IMR-90 (cell line): ENCODE data around the gene SLC25A21. TPM values are rescaled to one million over a fixed set of nuclear protein-coding genes. Genes with fewer than 3 reads are reported as not detected.

Experiments
- ATAC-seq: fragments of 200-7000 bp; cut with Tn5 transposase; 2 replicates; pipeline ENCODE4 v1.9.1; 2020; ENCODE audit warnings: low read depth, mild to moderate bottlenecking, moderate library complexity
- BruUV-seq: library from RNA; stranded (reverse); fragments of 400-500 nt; replicated peaks from 2 replicates; lab custom pipeline; 2021; lab: Mats Ljungman, UMichigan
- CTCF ChIA-PET: fragments of 300-600 bp; formaldehyde crosslinking; extraction: SDS; loops from one replicate; lab custom pipeline; 2021; ENCODE audit warnings: antibody characterized with exemption; lab: Yijun Ruan, JAX
- POLR2A ChIA-PET: fragments of 300-600 bp; sonication (Branson Sonifier 250); formaldehyde crosslinking; loops from one replicate; lab custom pipeline; 2022; ENCODE audit warnings: antibody characterized with exemption; ENCODE audit not compliant: unreplicated experiment; lab: Charles Lee
- DNase-seq: peaks from one replicate; pipeline ENCODE4 v3.0.0; 2013
- H2AFZ ChIP-seq: replicated peaks from 2 replicates; pipeline ENCODE3; 2013; ENCODE audit warnings: low read length, mild to moderate bottlenecking; ENCODE audit not compliant: poor library complexity
- H2AK5ac ChIP-seq: 2 replicates; pipeline ENCODE4 v1.6.1; 2013; ENCODE audit warnings: low read depth, low read length, inconsistent platforms
- H2AK9ac ChIP-seq: replicated peaks from 2 replicates; pipeline ENCODE3; 2013; ENCODE audit warnings: mild to moderate bottlenecking, low read depth, low read length, moderate library complexity; ENCODE audit not compliant: poor library complexity
- H2BK120ac ChIP-seq: 2 replicates; pipeline ENCODE4 v1.6.1; 2013; ENCODE audit warnings: low read depth, low read length, inconsistent platforms
- H2BK15ac ChIP-seq: 3 replicates; pipeline ENCODE4 v1.6.1; 2013; ENCODE audit warnings: low read depth, low read length, inconsistent platforms
- H2BK20ac ChIP-seq: 2 replicates; pipeline ENCODE4 v1.6.1; 2013; ENCODE audit warnings: low read depth, mild to moderate bottlenecking, inconsistent platforms, low read length, moderate library complexity
- H2BK5ac ChIP-seq: 2 replicates; pipeline ENCODE4 v1.6.1; 2013; ENCODE audit warnings: mild to moderate bottlenecking, low read depth, low read length, inconsistent platforms; ENCODE audit not compliant: poor library complexity, severe bottlenecking
- H3K14ac ChIP-seq: replicated peaks from 2 replicates; pipeline ENCODE4 v1.6.1; 2013; ENCODE audit warnings: low read depth, low read length, inconsistent platforms
- H3K18ac ChIP-seq: 2 replicates; pipeline ENCODE4 v1.6.1; 2013; ENCODE audit warnings: low read depth, low read length, control low read depth
- H3K23ac ChIP-seq: 2 replicates; pipeline ENCODE4 v1.6.1; 2013; ENCODE audit warnings: low read depth, low read length, inconsistent platforms
- H3K27ac ChIP-seq: 2 replicates; pipeline ENCODE4 v1.5.1; 2013; ENCODE audit warnings: mild to moderate bottlenecking, control low read depth, low read length; ENCODE audit not compliant: insufficient read depth
- H3K27me3 ChIP-seq: 2 replicates; pipeline ENCODE4 v1.6.1; 2013; ENCODE audit warnings: low read length; ENCODE audit not compliant: control insufficient read depth, insufficient read depth
- H3K36me3 ChIP-seq: 2 replicates; pipeline ENCODE4 v1.6.1; 2013; ENCODE audit warnings: low read length, mixed read lengths; ENCODE audit not compliant: control insufficient read depth, insufficient read depth
- H3K4ac ChIP-seq: 2 replicates; pipeline ENCODE4 v1.6.1; 2013; ENCODE audit warnings: low read depth, low read length, inconsistent platforms
- H3K4me1 ChIP-seq: 2 replicates; pipeline ENCODE4 v1.6.1; 2013; ENCODE audit warnings: low read length, mixed read lengths; ENCODE audit not compliant: control insufficient read depth, insufficient read depth
- H3K4me2 ChIP-seq: 2 replicates; pipeline ENCODE4 v1.6.1; 2013; ENCODE audit warnings: low read depth, mild to moderate bottlenecking, control low read depth, low read length, moderate library complexity
- H3K4me3 ChIP-seq: 2 replicates; pipeline ENCODE4 v1.5.1; 2013; ENCODE audit warnings: low read depth, mild to moderate bottlenecking, control low read depth, low read length, moderate library complexity; ENCODE audit not compliant: insufficient read depth
- H3K56ac ChIP-seq: 2 replicates; pipeline ENCODE4 v1.6.1; 2013; ENCODE audit warnings: low read length, inconsistent platforms; ENCODE audit not compliant: insufficient read depth; ENCODE audit errors: extremely low read depth
- H3K79me1 ChIP-seq, 2 experiments: 2 replicates each; pipeline ENCODE4 v1.6.1; 2013; ENCODE audit warnings: low read length in 2 of 2, inconsistent platforms in 1 of 2, low read depth in 1 of 2
- H3K9ac ChIP-seq: 2 replicates; pipeline ENCODE4 v1.6.1; 2013; ENCODE audit warnings: low read depth, low read length, control low read depth
- H3K9me1 ChIP-seq: 2 replicates; pipeline ENCODE4 v1.6.1; 2013; ENCODE audit warnings: low read length, inconsistent platforms; ENCODE audit not compliant: insufficient read depth
- H3K9me3 ChIP-seq: 2 replicates; pipeline ENCODE4 v1.6.1; 2013; ENCODE audit warnings: low read length; ENCODE audit not compliant: control insufficient read depth, insufficient read depth
- H4K20me1 ChIP-seq: 2 replicates; pipeline ENCODE4 v1.6.1; 2013; ENCODE audit warnings: low read length, inconsistent platforms; ENCODE audit not compliant: insufficient read depth
- H4K5ac ChIP-seq: 2 replicates; pipeline ENCODE4 v1.6.1; 2013; ENCODE audit warnings: mild to moderate bottlenecking, low read depth, low read length, control low read depth
- H4K8ac ChIP-seq, 2 experiments: 2 replicates each; pipeline ENCODE4 v1.6.1; 2013; ENCODE audit warnings: low read depth in 2 of 2, low read length in 2 of 2, control low read depth in 1 of 2, inconsistent platforms in 1 of 2
- H4K91ac ChIP-seq: 2 replicates; pipeline ENCODE4 v1.6.1; 2013; ENCODE audit warnings: low read depth, low read length, inconsistent platforms; ENCODE audit not compliant: insufficient read depth
- BHLHE40 ChIP-seq: fragments of 150-350 bp; IDR thresholded peaks from 2 replicates; pipeline ENCODE4 v1.6.1; 2016; ENCODE audit warnings: mild to moderate bottlenecking, low read depth, low read length
- CEBPB ChIP-seq: IDR thresholded peaks from 2 replicates; pipeline ENCODE4 v1.6.1; 2012; ENCODE audit warnings: low read depth, low read length, improper control_type of control experiment
- CHD1 ChIP-seq: IDR thresholded peaks from 2 replicates; pipeline ENCODE4 v1.6.1; 2012; ENCODE audit warnings: low read depth, low read length, improper control_type of control experiment
- FOS ChIP-seq: fragments of 150-350 bp; IDR thresholded peaks from 2 replicates; pipeline ENCODE4 v1.6.1; 2016; ENCODE audit warnings: low read depth, low read length
- MAFK ChIP-seq: IDR thresholded peaks from 2 replicates; pipeline ENCODE4 v1.6.1; 2012; ENCODE audit warnings: low read depth, low read length, improper control_type of control experiment
- MAZ ChIP-seq: IDR thresholded peaks from 2 replicates; pipeline ENCODE4 v1.6.1; 2012; ENCODE audit warnings: low read depth, mild to moderate bottlenecking, low read length, improper control_type of control experiment, moderate library complexity, borderline replicate concordance
- MXI1 ChIP-seq: IDR thresholded peaks from 2 replicates; pipeline ENCODE4 v1.6.1; 2012; ENCODE audit warnings: low read depth, mild to moderate bottlenecking, low read length, moderate library complexity, borderline replicate concordance
- NFE2L2 ChIP-seq: fragments of 150-350 bp; IDR thresholded peaks from 2 replicates; pipeline ENCODE4 v1.6.1; 2016; ENCODE audit warnings: low read depth, mild to moderate bottlenecking, low read length
- POLR2A ChIP-seq: IDR thresholded peaks from 2 replicates; pipeline ENCODE4 v1.6.1; 2012; ENCODE audit warnings: mild to moderate bottlenecking, low read depth, low read length
- RAD21 ChIP-seq: IDR thresholded peaks from 2 replicates; pipeline ENCODE4 v1.6.1; 2012; ENCODE audit warnings: low read length, improper control_type of control experiment
- RCOR1 ChIP-seq: IDR thresholded peaks from 2 replicates; pipeline ENCODE4 v1.6.1; 2012; ENCODE audit warnings: mild to moderate bottlenecking, low read length, improper control_type of control experiment; ENCODE audit not compliant: insufficient replicate concordance
- RFX5 ChIP-seq: IDR thresholded peaks from 2 replicates; pipeline ENCODE4 v1.8.0; 2012; ENCODE audit warnings: low read depth, mild to moderate bottlenecking, low read length, moderate library complexity
- SMC3 ChIP-seq: fragments of 150-350 bp; IDR thresholded peaks from 2 replicates; pipeline ENCODE4 v1.6.1; 2016; ENCODE audit warnings: low read depth, mild to moderate bottlenecking, antibody characterized with exemption, low read length, moderate library complexity
- WGBS, 2 experiments: methylation state at CpG; one replicate each; pipeline versions ENCODE4 v1.1.5 to v1.1.7; 2013; ENCODE audit warnings: missing lambda C conversion rate in 2 of 2; ENCODE audit not compliant: insufficient read length in 1 of 2; ENCODE audit errors: extremely low coverage in 2 of 2; 5-methylcytosine and 5-hydroxymethylcytosine counted together
- dilution Hi-C: fragments of 300-500 bp; cut with HindIII; formaldehyde crosslinking; loops from one replicate; pipeline ENCODE4 v1.14.3; 2018; ENCODE audit warnings: low sequenced_read_pairs; ENCODE audit not compliant: unreplicated experiment
- in situ Hi-C: fragments of 300-500 bp; cut with MboI; formaldehyde crosslinking; loops from 3 replicates; pipeline ENCODE4 v1.14.3; 2019; ENCODE audit warnings: low sequenced_read_pairs, inconsistent platforms, mixed read lengths
- intact Hi-C: fragments of 100-400 bp; cut with micrococcal nuclease; formaldehyde crosslinking; loops from 2 replicates; pipeline ENCODE4 v1.10.0; 2022
- polyA plus RNA-seq, 3 experiments: library from polyadenylated mRNA; depleted of rRNA; stranded (reverse); fragments of >200 nt; gene quantifications; 2 replicates each; pipeline ENCODE4 v1.2.3, GENCODE V29; 2012; ENCODE audit warnings: low replicate concordance in 1 of 3
- total RNA-seq: library from RNA; depleted of rRNA; stranded (reverse); fragments of >200 nt; gene quantifications from 2 replicates; pipeline ENCODE4 v1.2.3, GENCODE V29; 2012
- TF ChIP-seq, protein P1 (sequence below): fragments of 150-350 bp; IDR thresholded peaks from 2 replicates; pipeline ENCODE4 v1.6.1; 2017; ENCODE audit warnings: mild to moderate bottlenecking, antibody characterized with exemption, low read length, low read depth
- TF ChIP-seq, protein P2 (sequence below): fragments of 150-350 bp; IDR thresholded peaks from 2 replicates; pipeline ENCODE4 v1.6.1; 2016; ENCODE audit warnings: low read depth, mild to moderate bottlenecking, low read length, moderate library complexity, borderline replicate concordance
- TF ChIP-seq, protein P3 (sequence below): conservative IDR thresholded peaks from 2 replicates; pipeline ENCODE4 v1.5.1; 2012; ENCODE audit warnings: mild to moderate bottlenecking, low read depth, low read length, improper control_type of control experiment

SLC25A21 gene
- total and polyA plus RNA-seq, 2 of the 4 experiments (the other 2 are of a cell fraction) = 0.62 to 0.90 TPM

DNA sequence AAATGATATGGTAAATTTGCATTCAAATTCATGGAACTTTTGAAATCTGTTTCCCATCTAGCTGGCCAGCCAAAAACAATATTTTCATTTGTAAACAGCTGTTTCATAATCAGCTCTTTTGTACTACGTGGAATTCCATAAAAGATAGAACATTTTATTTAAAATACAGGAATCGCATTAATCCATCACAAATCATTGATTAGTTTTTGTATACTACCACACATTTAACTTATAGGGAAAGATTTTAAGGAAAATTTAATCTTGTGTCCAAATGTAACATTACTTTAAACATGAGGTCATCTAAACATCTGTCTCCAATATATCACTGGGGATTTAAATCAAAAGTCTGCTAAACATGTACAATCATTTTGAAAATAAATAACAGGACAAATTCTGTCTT, 33.5 kb downstream of the SLC25A21 start:
- no peak overlapping the region for H2BK5ac ChIP-seq
- H2BK20ac ChIP-seq = no peak overlapping the region
- H4K5ac ChIP-seq = no peak overlapping the region
- H3K9ac ChIP-seq = no peak overlapping the region
- no peak overlapping the region for H2AK5ac ChIP-seq
- no CpG with 5 or more reads among the region's 2 CpGs for WGBS, 2 experiments
- no peak overlapping the region for H3K56ac ChIP-seq
- no peaks in the 10 kb centered on the region for H3K79me1 ChIP-seq
- DNase-seq (no peak), ATAC-seq (no peak)
- peaks cover 2% of the 10 kb centered on the region for H3K4me1 ChIP-seq
- no peak overlapping the region for H3K14ac ChIP-seq
- dilution Hi-C loops (no loop called here), intact Hi-C loops (no loop called here), in situ Hi-C loops (no loop called here)
- no peak overlapping the region for H3K18ac ChIP-seq
- H2AFZ ChIP-seq = no peak overlapping the region
- H4K8ac ChIP-seq = no peak overlapping the region
- no peak overlapping the region for H3K23ac ChIP-seq
- no peak overlapping the region for H3K4me3 ChIP-seq
- BruUV-seq = no TSS peak
- no peaks in the 10 kb centered on the region for H4K20me1 ChIP-seq
- H2AK9ac ChIP-seq = no peak overlapping the region
- no peak overlapping the region for H3K27ac ChIP-seq
- H3K4ac ChIP-seq = no peak overlapping the region
- no peaks in the 10 kb centered on the region; the same call in 1 of the 2 replicates for H3K9me1 ChIP-seq
- H2BK120ac ChIP-seq = no peak overlapping the region
- no peak overlapping the region for H2BK15ac ChIP-seq
- H3K9me3 ChIP-seq = no peaks in the 10 kb centered on the region
- no peak for TF ChIP-seq CEBPB
- no peak for TF ChIP-seq MXI1
- TF ChIP-seq BHLHE40 = no peak
- TF ChIP-seq RFX5 = no peak
- no peak for TF ChIP-seq SMC3
- no peak for TF ChIP-seq RCOR1
- TF ChIP-seq CHD1 = no peak
- no peak for TF ChIP-seq FOS
- TF ChIP-seq, protein P1, sequence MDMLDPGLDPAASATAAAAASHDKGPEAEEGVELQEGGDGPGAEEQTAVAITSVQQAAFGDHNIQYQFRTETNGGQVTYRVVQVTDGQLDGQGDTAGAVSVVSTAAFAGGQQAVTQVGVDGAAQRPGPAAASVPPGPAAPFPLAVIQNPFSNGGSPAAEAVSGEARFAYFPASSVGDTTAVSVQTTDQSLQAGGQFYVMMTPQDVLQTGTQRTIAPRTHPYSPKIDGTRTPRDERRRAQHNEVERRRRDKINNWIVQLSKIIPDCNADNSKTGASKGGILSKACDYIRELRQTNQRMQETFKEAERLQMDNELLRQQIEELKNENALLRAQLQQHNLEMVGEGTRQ = no peak
- no peak for TF ChIP-seq NFE2L2
- TF ChIP-seq MAFK = no peak
- no peak for TF ChIP-seq RAD21
- TF ChIP-seq, protein P2, sequence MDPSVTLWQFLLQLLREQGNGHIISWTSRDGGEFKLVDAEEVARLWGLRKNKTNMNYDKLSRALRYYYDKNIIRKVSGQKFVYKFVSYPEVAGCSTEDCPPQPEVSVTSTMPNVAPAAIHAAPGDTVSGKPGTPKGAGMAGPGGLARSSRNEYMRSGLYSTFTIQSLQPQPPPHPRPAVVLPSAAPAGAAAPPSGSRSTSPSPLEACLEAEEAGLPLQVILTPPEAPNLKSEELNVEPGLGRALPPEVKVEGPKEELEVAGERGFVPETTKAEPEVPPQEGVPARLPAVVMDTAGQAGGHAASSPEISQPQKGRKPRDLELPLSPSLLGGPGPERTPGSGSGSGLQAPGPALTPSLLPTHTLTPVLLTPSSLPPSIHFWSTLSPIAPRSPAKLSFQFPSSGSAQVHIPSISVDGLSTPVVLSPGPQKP = no peak
- TF ChIP-seq MAZ = no peak
- no peak for TF ChIP-seq POLR2A
- TF ChIP-seq, protein P3, sequence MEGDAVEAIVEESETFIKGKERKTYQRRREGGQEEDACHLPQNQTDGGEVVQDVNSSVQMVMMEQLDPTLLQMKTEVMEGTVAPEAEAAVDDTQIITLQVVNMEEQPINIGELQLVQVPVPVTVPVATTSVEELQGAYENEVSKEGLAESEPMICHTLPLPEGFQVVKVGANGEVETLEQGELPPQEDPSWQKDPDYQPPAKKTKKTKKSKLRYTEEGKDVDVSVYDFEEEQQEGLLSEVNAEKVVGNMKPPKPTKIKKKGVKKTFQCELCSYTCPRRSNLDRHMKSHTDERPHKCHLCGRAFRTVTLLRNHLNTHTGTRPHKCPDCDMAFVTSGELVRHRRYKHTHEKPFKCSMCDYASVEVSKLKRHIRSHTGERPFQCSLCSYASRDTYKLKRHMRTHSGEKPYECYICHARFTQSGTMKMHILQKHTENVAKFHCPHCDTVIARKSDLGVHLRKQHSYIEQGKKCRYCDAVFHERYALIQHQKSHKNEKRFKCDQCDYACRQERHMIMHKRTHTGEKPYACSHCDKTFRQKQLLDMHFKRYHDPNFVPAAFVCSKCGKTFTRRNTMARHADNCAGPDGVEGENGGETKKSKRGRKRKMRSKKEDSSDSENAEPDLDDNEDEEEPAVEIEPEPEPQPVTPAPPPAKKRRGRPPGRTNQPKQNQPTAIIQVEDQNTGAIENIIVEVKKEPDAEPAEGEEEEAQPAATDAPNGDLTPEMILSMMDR = no peak
- POLR2A ChIA-PET = no interaction called here
- no peak overlapping the region for H3K4me2 ChIP-seq
- CTCF ChIA-PET = interaction anchor here (0.6 kb wide), 1 partner anchor 11 kb away, joined by 6 read pairs; no protein-coding TSS in a partner anchor
- H3K27me3 ChIP-seq = no peaks in the 10 kb centered on the region
- H4K91ac ChIP-seq = no peak overlapping the region
- no peaks in the 10 kb centered on the region for H3K36me3 ChIP-seq
